HG03045 (cell line): ENCODE results near the gene MZT2B.
"Not testable (repeated sequence)": the region's sequence is repeated elsewhere in the genome, so short reads cannot be mapped to it uniquely, and the experiment has no call there.

Experiments
- ATAC-seq: cut with Tn5 transposase; IDR thresholded peaks from one replicate; pipeline ENCODE4 v1.9.1; 2021; ENCODE audit warnings: mild to moderate bottlenecking, moderate library complexity; ENCODE audit not compliant: unreplicated experiment

Gene MZT2B

GRCh38 chr2:130181880-130182682 lies at the start of gene MZT2B:
MZT2B (plus strand) TSS chr2:130182262; CDS start chr2:130182283, 21 bp downstream.
- ATAC-seq: peak; percentile 86

GRCh38 chr2:130135692-130136541 lies 46.1 kb upstream of the MZT2B start:
- no peak for ATAC-seq

- not testable (repeated sequence) for ATAC-seq
Measured at GRCh38 chr2:130136546-130136945, 45.5 kb upstream of the MZT2B start.

- ATAC-seq: not testable (repeated sequence)
Measured at GRCh38 chr2:130137118-130137517, 44.9 kb upstream of the MZT2B start.

- ATAC-seq: not testable (repeated sequence)
Measured at GRCh38 chr2:130138326-130138725, 43.7 kb upstream of the MZT2B start.

GRCh38 chr2:130138841-130139251 lies 43.2 kb upstream of the MZT2B start:
- not testable (repeated sequence) for ATAC-seq

- ATAC-seq: not testable (repeated sequence)
Measured at GRCh38 chr2:130139331-130140280, 42.5 kb upstream of the MZT2B start.

- not testable (repeated sequence) for ATAC-seq
Measured at GRCh38 chr2:130140516-130140915, 41.5 kb upstream of the MZT2B start.

GRCh38 chr2:130141002-130141401 lies 41.1 kb upstream of the MZT2B start:
- ATAC-seq: not testable (repeated sequence)

GRCh38 chr2:130141645-130142370 lies 40.3 kb upstream of the MZT2B start:
- ATAC-seq: not testable (repeated sequence)

GRCh38 chr2:130142396-130143265 lies 39.4 kb upstream of the MZT2B start:
- ATAC-seq: not testable (repeated sequence)

- ATAC-seq: not testable (repeated sequence)
Measured at GRCh38 chr2:130143266-130144039, 38.6 kb upstream of the MZT2B start.

- ATAC-seq: peak; percentile 92
Measured at GRCh38 chr2:130145006-130145414, 37.1 kb upstream of the MZT2B start, which contains the start of gene CCDC74B. CCDC74B (minus strand) TSS chr2:130145112; CDS start chr2:130144996, 116 bp downstream.

- ATAC-seq: not testable (repeated sequence)
Measured at GRCh38 chr2:130148515-130148914, 33.5 kb upstream of the MZT2B start.

GRCh38 chr2:130150181-130151144 lies 31.6 kb upstream of the MZT2B start:
- no peak for ATAC-seq

GRCh38 chr2:130151145-130151512 lies 30.9 kb upstream of the MZT2B start:
- not testable (repeated sequence) for ATAC-seq
